Heart right ventricle (tissue), 16 donors: ENCODE measurements around the gene RUBCNL. TPM values are rescaled to one million over a fixed set of nuclear protein-coding genes. Genes with fewer than 3 reads are reported as not detected.
A peak's percentile ranks its signal among the peaks of the same experiment; 100 is the strongest.

Experiments used
- ATAC-seq, 8 donors: fragments of 200-7000 bp; cut with Tn5 transposase; one replicate each; pipeline ENCODE4 v1.9.1; 2020; ENCODE audit warnings: mild to moderate bottlenecking in 8 of 8, moderate library complexity in 8 of 8, moderate number of reproducible peaks in 1 of 8
- DNase-seq, 2 donors: peaks; one replicate each; pipeline ENCODE4 v3.0.0-alpha.2; 2020
- H3K27ac ChIP-seq, 10 donors: fragments of 200-600 bp; sonication (generic) in 2 of 10; one replicate each; pipeline versions ENCODE4 v1.5.0 to v1.8.0; 2020 to 2022; ENCODE audit warnings: mild to moderate bottlenecking in 3 of 10
- H3K27me3 ChIP-seq, 7 donors: fragments of 200-600 bp; one replicate each; pipeline ENCODE4 v1.8.0; 2021 to 2022; ENCODE audit warnings: mild to moderate bottlenecking in 2 of 7
- H3K36me3 ChIP-seq, 9 donors: fragments of 200-600 bp; sonication (generic) in 1 of 9; one replicate each; pipeline versions ENCODE4 v1.5.0 to v1.8.0; 2020 to 2022; ENCODE audit warnings: mild to moderate bottlenecking in 2 of 9
- H3K4me1 ChIP-seq, 9 donors: fragments of 200-600 bp; sonication (generic) in 1 of 9; one replicate each; pipeline versions ENCODE4 v1.5.0 to v1.8.0; 2020 to 2022; ENCODE audit warnings: mild to moderate bottlenecking in 4 of 9
- H3K4me3 ChIP-seq, 10 donors: fragments of 200-600 bp; sonication (generic) in 2 of 10; one replicate each; pipeline versions ENCODE4 v1.5.0 to v1.8.0; 2020 to 2022; ENCODE audit warnings: mild to moderate bottlenecking in 7 of 10, moderate library complexity in 2 of 10
- H3K9me3 ChIP-seq, 11 donors: fragments of 200-600 bp in 10 of 11; sonication (generic) in 2 of 11; one replicate each; pipeline versions ENCODE4 v1.5.0 to v1.8.0; 2013 to 2022; ENCODE audit warnings: mild to moderate bottlenecking in 2 of 11, control low read depth in 1 of 11, moderate library complexity in 1 of 11
- WGBS, 2 donors: extraction: QIAGEN DNeasy Blood & Tissue Kit; methylation state at CpG; one replicate each; pipeline ENCODE4 v1.1.7; 2013; ENCODE audit warnings: inconsistent platforms in 1 of 2; 5-methylcytosine and 5-hydroxymethylcytosine counted together
- intact Hi-C, 10 donors: fragments of 100-400 bp; cut with DNase I; formaldehyde crosslinking; loops; one replicate each; pipeline versions ENCODE4 v1.11.1 to v1.14.2; 2022
- polyA plus RNA-seq, 2 donors: library from polyadenylated mRNA; stranded (reverse); fragments of 200-250 nt; gene quantifications; one replicate each; pipeline ENCODE4 v1.2.3, GENCODE V29; 2013
- total RNA-seq, 10 donors: library from RNA; stranded (reverse); fragmentation: NEBNext Ultra II Directional in 3 of 10; extraction: Animal tissue kit (Norgen Biotek cat#: 25700) in 3 of 10; gene quantifications; one replicate each; pipeline versions ENCODE4 v1.2.1 to v1.2.4, GENCODE V29; 2021 to 2023
- TF ChIP-seq, protein P1 (sequence below), 9 donors: fragments of 200-600 bp; sonication (generic) in 2 of 9; IDR thresholded peaks; one replicate each; pipeline versions ENCODE4 v1.5.0 to v1.8.0; 2021 to 2022; ENCODE audit warnings: antibody characterized with exemption in 9 of 9, mild to moderate bottlenecking in 5 of 9, moderate library complexity in 1 of 9
- donor health status: Arrhythmogenic right ventricular cardiomyopathy.
- donor health status: ischemic (EF 13 %, LVEDD 7.1; RV severe dilation, severe dysfunction).
- donor health status: healthy with polysubstance abuse.
- donor health status: DM: no; HTN: yes; CAD: no.
- donor health status: DM: no; HTN: no; CAD: no.
- donor health status: ischemic (EF 25% LVEDD 6.9; RV normal size, moderate dysfunction).
- donor health status: ischemic (EF 25% LVEDD 5.7; RV mildly dilated, moderate dysfunction).
- donor health status: healthy.
- donor health status: DM: yes; HTN: yes; CAD: no.
- donor health status: Ischemic cardiomyopathy.
- donor health status: ischemic (EF 35%, LVEDD 5.7; RV mildly dilated, moderate dysfunction).
- donor health status: nonischemic (EF 11% LVEDD 7.7; RV severe dilation, severe dysfunction).
- donor health status: DM: yes; HTN: yes; CAD: no.
- donor health status: PGD.
- donor health status: ischemic (EF 29% LVEDD 5.4; RV normal size, mild dysfunction).
- donor health status: nonischemic (EF 23%, LVEDD 6.1; RV moderate dilation, normal function).

Gene RUBCNL
- total and polyA plus RNA-seq, 12 donors: 0.17 to 2.8 (median 0.59) TPM

DNA sequence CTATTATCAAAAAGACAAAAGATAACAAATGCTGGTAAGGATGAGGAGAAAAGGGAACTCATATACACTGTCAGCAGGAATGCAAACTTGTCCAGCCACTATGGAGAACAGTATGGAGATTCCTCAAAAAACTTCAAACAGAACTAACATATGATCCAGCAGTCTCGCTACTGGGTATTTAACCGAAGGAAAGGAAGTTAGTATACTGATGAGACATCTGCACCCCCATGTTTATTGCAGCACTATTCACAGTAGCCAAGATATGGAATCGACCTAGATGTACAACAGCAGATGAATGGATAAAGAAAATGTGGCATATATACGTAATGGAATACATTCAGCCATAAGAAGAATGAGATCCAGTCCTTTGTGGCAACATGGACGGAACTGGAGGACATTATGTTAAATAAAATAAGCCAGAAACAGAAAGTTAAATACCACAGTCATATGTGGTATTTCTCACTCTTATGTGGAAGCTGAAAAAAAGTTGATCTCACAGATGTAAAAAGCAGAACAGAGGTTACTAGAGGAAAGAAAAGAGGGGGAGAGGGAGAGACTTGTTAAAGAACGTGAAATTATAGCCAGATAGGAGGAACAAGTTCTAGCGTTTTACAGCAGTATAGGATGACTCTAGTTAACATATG, 83.2 kb downstream of the RUBCNL start:
- Histone ChIP-seq H3K9me3 (peaks cover 0 to 23% (median 0%) of the 10 kb centered on the region in 11 donors), H3K27me3 (no peaks in the 10 kb centered on the region), H3K27ac (peak overlapping the region in 1 of 10 donors; percentile 60), H3K36me3 (no peaks in the 10 kb centered on the region), H3K4me3 (no peak overlapping the region), H3K4me1 (peaks cover 0 to 19% (median 0%) of the 10 kb centered on the region in 9 donors)
- intact Hi-C loops: no loop called here
- DNase-seq: no peak
- no peak for ATAC-seq
- 75 to 76% methylated on average over 7 of the region's 7 CpGs for WGBS, 2 donors
- TF ChIP-seq, protein P1, sequence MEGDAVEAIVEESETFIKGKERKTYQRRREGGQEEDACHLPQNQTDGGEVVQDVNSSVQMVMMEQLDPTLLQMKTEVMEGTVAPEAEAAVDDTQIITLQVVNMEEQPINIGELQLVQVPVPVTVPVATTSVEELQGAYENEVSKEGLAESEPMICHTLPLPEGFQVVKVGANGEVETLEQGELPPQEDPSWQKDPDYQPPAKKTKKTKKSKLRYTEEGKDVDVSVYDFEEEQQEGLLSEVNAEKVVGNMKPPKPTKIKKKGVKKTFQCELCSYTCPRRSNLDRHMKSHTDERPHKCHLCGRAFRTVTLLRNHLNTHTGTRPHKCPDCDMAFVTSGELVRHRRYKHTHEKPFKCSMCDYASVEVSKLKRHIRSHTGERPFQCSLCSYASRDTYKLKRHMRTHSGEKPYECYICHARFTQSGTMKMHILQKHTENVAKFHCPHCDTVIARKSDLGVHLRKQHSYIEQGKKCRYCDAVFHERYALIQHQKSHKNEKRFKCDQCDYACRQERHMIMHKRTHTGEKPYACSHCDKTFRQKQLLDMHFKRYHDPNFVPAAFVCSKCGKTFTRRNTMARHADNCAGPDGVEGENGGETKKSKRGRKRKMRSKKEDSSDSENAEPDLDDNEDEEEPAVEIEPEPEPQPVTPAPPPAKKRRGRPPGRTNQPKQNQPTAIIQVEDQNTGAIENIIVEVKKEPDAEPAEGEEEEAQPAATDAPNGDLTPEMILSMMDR (IDR thresholded peaks at IDR 0.05): no peak

DNA sequence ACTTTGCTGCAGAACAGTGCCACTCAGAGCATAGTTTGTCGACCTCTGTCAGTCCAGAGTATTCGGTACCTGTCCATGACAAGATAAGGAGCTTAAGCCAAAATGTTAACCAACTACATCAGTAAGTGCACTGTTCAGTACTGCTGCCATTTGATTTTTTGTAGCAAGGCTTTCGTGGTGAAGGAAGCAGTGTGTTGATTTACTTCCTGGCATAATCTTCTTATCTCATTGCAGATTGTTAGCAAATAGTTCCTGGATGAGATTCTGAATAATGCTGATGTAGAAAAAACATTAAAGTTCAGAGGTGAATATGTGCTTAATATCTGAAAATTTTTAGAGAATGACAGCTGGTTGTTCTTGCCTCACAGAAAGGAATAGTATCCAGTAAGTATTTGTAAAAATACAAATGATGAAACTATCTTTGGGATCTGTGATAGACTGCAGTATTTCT, 89.7 kb downstream of the RUBCNL start:
- H3K4me1 ChIP-seq: peaks cover 0 to 40% (median 0%) of the 10 kb centered on the region in 9 donors
- 47 to 62% methylated on average over 3 of the region's 3 CpGs for WGBS, 2 donors
- no peaks in the 10 kb centered on the region for H3K27me3 ChIP-seq
- H3K4me3 ChIP-seq: no peak overlapping the region
- DNase-seq: no peak
- intact Hi-C loops: loop anchor here in 1 of 10 donors (10.0 kb wide), 1 partner anchor 123 kb away; no protein-coding TSS in a partner anchor
- peak overlapping the region in 1 of 10 donors; percentile 89 for H3K27ac ChIP-seq
- ATAC-seq: no peak
- H3K9me3 ChIP-seq: peaks cover 0 to 16% (median 0%) of the 10 kb centered on the region in 11 donors
- no peaks in the 10 kb centered on the region for H3K36me3 ChIP-seq
- TF ChIP-seq, protein P1 (IDR thresholded peaks at IDR 0.05): no peak

DNA sequence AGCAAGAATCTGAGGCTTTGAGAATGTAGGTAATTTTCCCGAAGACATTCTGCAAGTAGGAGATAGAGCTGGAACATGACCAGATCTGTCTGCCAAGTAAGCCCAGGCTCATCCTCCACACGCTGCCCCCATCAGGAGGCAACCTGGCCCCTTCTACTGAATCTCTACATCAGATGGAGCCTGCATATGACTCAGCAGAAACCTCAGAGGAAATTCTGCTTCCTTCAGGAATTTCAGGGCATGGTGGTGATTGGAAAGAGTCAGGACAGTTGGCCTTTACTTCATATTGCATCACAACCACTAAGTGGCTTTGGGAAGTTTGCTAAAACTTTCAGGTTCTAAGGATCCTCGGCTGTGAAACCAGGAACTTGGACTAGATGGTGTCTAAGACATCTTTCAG, 90.1 kb downstream of the RUBCNL start:
- peaks cover 0 to 40% (median 0%) of the 10 kb centered on the region in 9 donors for H3K4me1 ChIP-seq
- ATAC-seq (peak in 2 of 8 donors; percentile 9 to 56), DNase-seq (no peak)
- no peak overlapping the region for H3K4me3 ChIP-seq
- TF ChIP-seq, protein P1 (IDR thresholded peaks at IDR 0.05): no peak
- intact Hi-C loops: loop anchor here in 1 of 10 donors (10.0 kb wide), 1 partner anchor 122 kb away; no protein-coding TSS in a partner anchor
- H3K27ac ChIP-seq: peak overlapping the region in 2 of 10 donors; percentile 20 to 89
- H3K27me3 ChIP-seq: no peaks in the 10 kb centered on the region
- H3K36me3 ChIP-seq: no peaks in the 10 kb centered on the region
- peaks cover 0 to 11% (median 0%) of the 10 kb centered on the region in 11 donors for H3K9me3 ChIP-seq
- 54 to 71% methylated on average over 3 of the region's 3 CpGs for WGBS, 2 donors

DNA sequence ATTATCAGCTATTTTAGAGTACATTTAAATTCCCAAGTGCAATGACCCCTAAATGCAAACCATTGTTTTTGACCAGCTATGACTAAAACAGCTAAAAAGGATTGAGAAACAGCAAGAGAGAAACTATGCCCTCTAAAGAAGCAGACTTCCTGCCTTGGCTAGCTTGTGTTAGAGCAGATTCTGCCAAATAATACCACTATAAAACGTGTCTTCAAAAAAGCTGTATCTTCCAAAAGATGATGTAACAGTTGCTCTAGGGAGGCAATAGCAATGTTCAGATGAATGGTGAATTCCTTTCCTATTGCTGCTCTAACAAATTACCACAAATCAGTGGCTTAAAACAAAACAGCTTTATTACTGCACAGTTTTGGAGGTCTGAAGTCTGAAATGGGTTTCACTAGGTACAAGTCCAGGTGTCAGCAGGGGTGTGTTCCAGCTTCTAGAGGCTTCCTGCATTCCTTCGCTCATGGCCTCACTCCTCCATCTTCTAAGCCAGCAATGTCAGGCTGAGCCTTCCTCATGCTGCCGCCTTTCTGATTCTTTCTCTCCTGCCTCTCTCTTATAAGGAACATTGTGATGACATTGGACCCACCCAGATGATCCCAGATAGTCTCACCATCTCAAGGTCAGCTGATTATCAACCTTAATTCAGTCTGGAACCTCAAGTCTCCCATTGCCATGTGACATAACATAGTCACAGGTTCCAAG, 90.8 kb downstream of the RUBCNL start:
- Histone ChIP-seq H3K4me1 (peaks cover 0 to 40% (median 0%) of the 10 kb centered on the region in 9 donors), H3K27me3 (no peaks in the 10 kb centered on the region), H3K4me3 (no peak overlapping the region), H3K27ac (peak overlapping the region in 3 of 10 donors; percentile 12 to 89 (median 20)), H3K9me3 (peaks cover 0 to 7% (median 0%) of the 10 kb centered on the region in 11 donors), H3K36me3 (no peaks in the 10 kb centered on the region)
- intact Hi-C loops: loop anchor here in 1 of 10 donors (10.0 kb wide), 1 partner anchor 121 kb away; no protein-coding TSS in a partner anchor
- DNase-seq (no peak), ATAC-seq (peak; percentile 31 to 87 (median 58))
- TF ChIP-seq, protein P1 (IDR thresholded peaks at IDR 0.05): no peak
- 71 to 82% methylated on average over 3 of the region's 3 CpGs for WGBS, 2 donors
